K562 (cell line): ENCODE data around the gene GTF3C6. TPM values are rescaled to one million over a fixed set of nuclear protein-coding genes. Genes with fewer than 3 reads are reported as not detected.
A peak's percentile ranks its signal among the peaks of the same experiment; 100 is the strongest.

Experiments
- BACH1 ChIP-seq: fragments of 200-800 bp; sonication (Bioruptor generic); IDR thresholded peaks from 2 replicates; pipeline ENCODE4 v1.6.1; 2016; ENCODE audit warnings: missing genetic modification characterization, missing compliant biosample characterization
- CBFA2T3 ChIP-seq: fragments of 450-650 bp; IDR thresholded peaks from 2 replicates; pipeline ENCODE4 v1.6.1; 2017
- ILK ChIP-seq: fragments of 450-650 bp; IDR thresholded peaks from 2 replicates; pipeline ENCODE4 v1.6.1; 2016; ENCODE audit warnings: missing genetic modification characterization, low read depth, mild to moderate bottlenecking, missing compliant biosample characterization, moderate library complexity, borderline replicate concordance
- KLF13 ChIP-seq: fragments of 450-650 bp; IDR thresholded peaks from 2 replicates; pipeline ENCODE4 v1.6.1; 2016; ENCODE audit warnings: missing genetic modification characterization, low read depth, mild to moderate bottlenecking, missing compliant biosample characterization, moderate library complexity, borderline replicate concordance
- NCOA2 ChIP-seq, 2 experiments: fragments of 450-650 bp; IDR thresholded peaks; 2 replicates each; pipeline ENCODE4 v1.6.1; 2018; ENCODE audit warnings: mild to moderate bottlenecking in 2 of 2, moderate library complexity in 1 of 2; ENCODE audit not compliant: partially characterized antibody in 2 of 2
- NFIX ChIP-seq: fragments of 250-450 bp; sonication (Bioruptor Pico); IDR thresholded peaks from 2 replicates; pipeline ENCODE4 v1.4.0; 2020; ENCODE audit warnings: low read depth, mild to moderate bottlenecking, moderate library complexity
- PTBP1 ChIP-seq: fragments of 200-400 bp; formaldehyde crosslinking; IDR thresholded peaks from 2 replicates; pipeline ENCODE4 v1.6.1; 2017; ENCODE audit warnings: low read depth, low read length
- RBFOX2 ChIP-seq: fragments of 200-400 bp; formaldehyde crosslinking; IDR thresholded peaks from 2 replicates; pipeline ENCODE4 v1.6.1; 2017; ENCODE audit warnings: low read depth, mild to moderate bottlenecking, low read length, moderate library complexity
- SMAD4 ChIP-seq: fragments of 250-450 bp; sonication (Bioruptor Pico); conservative IDR thresholded peaks from 2 replicates; pipeline ENCODE4 v1.8.0; 2021; ENCODE audit warnings: inconsistent platforms, mild to moderate bottlenecking, moderate library complexity
- SMARCA4 ChIP-seq: fragments of 450-650 bp; IDR thresholded peaks from 2 replicates; pipeline ENCODE4 v1.6.1; 2016
- TAL1 ChIP-seq: fragments of 450-650 bp; IDR thresholded peaks from 2 replicates; pipeline ENCODE4 v1.6.1; 2016; ENCODE audit warnings: mild to moderate bottlenecking
- YY1 ChIP-seq, 3 experiments: IDR thresholded peaks; 2 replicates each; pipeline ENCODE4 v1.6.1; 2011; ENCODE audit warnings: low read length in 2 of 3, mild to moderate bottlenecking in 2 of 3, moderate library complexity in 2 of 3, borderline replicate concordance in 1 of 3, control low read depth in 1 of 3, low read depth in 1 of 3; ENCODE audit not compliant: insufficient read depth in 3 of 3, insufficient replicate concordance in 2 of 3, control insufficient read depth in 1 of 3, insufficient read length in 1 of 3; ENCODE audit errors: extremely low read depth in 1 of 3
- ZBTB7A ChIP-seq: IDR thresholded peaks from 2 replicates; pipeline ENCODE4 v1.6.1; 2011; ENCODE audit warnings: low read depth, mild to moderate bottlenecking, low read length, moderate library complexity, borderline replicate concordance; ENCODE audit not compliant: control insufficient read depth
- ZNF584 ChIP-seq: fragments of 200-800 bp; sonication (Bioruptor generic); IDR thresholded peaks from 2 replicates; pipeline ENCODE4 v1.6.1; 2016; ENCODE audit warnings: low read depth, mild to moderate bottlenecking, missing genetic modification characterization, missing compliant biosample characterization
- ZNF668 ChIP-seq: fragments of 250-450 bp; sonication (Bioruptor Pico); IDR thresholded peaks from 2 replicates; pipeline ENCODE4 v1.8.0; 2022; ENCODE audit warnings: mild to moderate bottlenecking, inconsistent platforms
- ZNF780A ChIP-seq: fragments of 250-450 bp; sonication (Bioruptor Pico); IDR thresholded peaks from 2 replicates; pipeline ENCODE4 v1.5.0; 2021; ENCODE audit warnings: mild to moderate bottlenecking
- ZNF785 ChIP-seq: fragments of 250-450 bp; sonication (Bioruptor Pico); IDR thresholded peaks from 2 replicates; pipeline ENCODE4 v1.4.0; 2020; ENCODE audit warnings: mild to moderate bottlenecking
- polyA plus RNA-seq, 8 experiments: library from polyadenylated mRNA; depleted of rRNA in 4 of 8; stranded (reverse) in 5 of 8; unstranded in 3 of 8; fragments of >200 nt; fragmentation: Nextera tagmentation in 2 of 8; fragmentation: Illumina TruSeq in 1 of 8; extraction: Ambion mirVana in 2 of 8; extraction: Trizol in 1 of 8; gene quantifications; 2 replicates each; pipeline versions ENCODE4 v1.2.1 to v1.2.3, GENCODE V29; 2011 to 2014; ENCODE audit warnings: inconsistent platforms in 1 of 8, missing spikeins in 1 of 8
- total RNA-seq, 7 experiments: library from RNA; depleted of rRNA in 6 of 7; stranded (reverse); fragments of >200 nt in 6 of 7; fragmentation: Illumina TruSeq in 2 of 7; extraction: Trizol in 2 of 7; gene quantifications; 2 replicates each; pipeline versions ENCODE4 v1.2.1 to v1.2.3, GENCODE V29; 2011 to 2021; ENCODE audit warnings: low replicate concordance in 1 of 7
- TF ChIP-seq, protein P1 (sequence below), 2 experiments: fragments of 450-650 bp in 1 of 2; sonication (generic) in 1 of 2; formaldehyde crosslinking in 1 of 2; IDR thresholded peaks in 1 of 2; conservative IDR thresholded peaks in 1 of 2; 2 replicates each; pipeline versions ENCODE4 v1.6.1 to v1.8.1; 2016 to 2023; ENCODE audit warnings: mild to moderate bottlenecking in 2 of 2, moderate library complexity in 2 of 2, inconsistent platforms in 1 of 2, missing genetic modification reagents in 1 of 2
- TF ChIP-seq, protein P2 (sequence below): fragments of 450-650 bp; formaldehyde crosslinking; IDR thresholded peaks from 2 replicates; pipeline ENCODE4 v1.4.0; 2020; ENCODE audit warnings: mild to moderate bottlenecking, moderate library complexity
- TF ChIP-seq, protein P3 (sequence below), 2 experiments: fragments of 250-450 bp in 1 of 2; fragments of 450-650 bp in 1 of 2; sonication (Bioruptor Pico) in 1 of 2; IDR thresholded peaks; 2 replicates each; pipeline versions ENCODE4 v1.6.1 to v1.8.0; 2016 to 2021; ENCODE audit warnings: mild to moderate bottlenecking in 2 of 2, moderate library complexity in 2 of 2, missing compliant biosample characterization in 1 of 2, missing genetic modification characterization in 1 of 2
- TF ChIP-seq, protein P4 (sequence below): fragments of 450-650 bp; formaldehyde crosslinking; IDR thresholded peaks from 2 replicates; pipeline ENCODE4 v1.4.0; 2022; ENCODE audit warnings: mild to moderate bottlenecking, moderate library complexity
- TF ChIP-seq, protein P5 (sequence below): sonication (generic); formaldehyde crosslinking; IDR thresholded peaks from 2 replicates; pipeline ENCODE4 v1.8.1; 2023; ENCODE audit warnings: mild to moderate bottlenecking, missing genetic modification reagents, moderate library complexity

Gene GTF3C6
- total and polyA plus RNA-seq, 9 of the 15 experiments (the other 6 are each of a cell fraction or from before 2014, with no cell fraction given) = 37.6 to 140 (median 111) TPM

DNA sequence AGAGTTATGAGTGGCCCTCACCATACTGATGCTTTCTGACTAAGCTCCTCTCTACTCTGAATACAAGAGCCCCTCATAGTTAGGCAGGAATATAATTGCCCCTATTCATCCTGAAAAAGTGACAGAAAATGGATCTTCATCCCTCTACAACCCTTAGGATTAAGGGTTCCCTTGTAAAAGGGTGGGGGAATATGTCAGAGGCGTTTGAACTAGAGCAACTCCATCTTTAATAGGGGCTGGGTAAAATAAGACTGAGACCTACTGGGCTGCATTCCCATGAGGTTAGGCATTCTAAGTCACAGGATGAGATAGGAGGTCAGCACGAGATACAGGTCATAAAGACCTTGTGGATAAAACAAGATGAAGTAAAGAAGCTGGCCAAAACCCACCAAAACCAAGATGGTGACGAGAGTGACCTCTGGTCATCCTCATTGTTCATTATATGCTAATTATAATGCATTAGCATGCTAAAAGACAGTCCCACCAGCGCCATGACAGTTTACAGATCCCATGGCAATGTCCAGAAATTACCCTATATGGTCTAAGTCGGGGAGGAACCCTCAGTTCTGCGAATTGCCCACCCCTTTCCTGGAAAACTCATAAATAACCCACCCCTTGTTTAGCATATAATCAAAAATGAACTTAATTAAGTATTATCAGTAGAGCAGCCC lies 4.7 kb upstream of the GTF3C6 start (continued):
- TF ChIP-seq, protein P1, sequence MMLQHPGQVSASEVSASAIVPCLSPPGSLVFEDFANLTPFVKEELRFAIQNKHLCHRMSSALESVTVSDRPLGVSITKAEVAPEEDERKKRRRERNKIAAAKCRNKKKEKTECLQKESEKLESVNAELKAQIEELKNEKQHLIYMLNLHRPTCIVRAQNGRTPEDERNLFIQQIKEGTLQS (IDR thresholded peaks at IDR 0.05) = no peak
- TF ChIP-seq, protein P1 (CRISPR knock-in tag; conservative IDR thresholded peaks at IDR 0.05) = no peak
- peak; percentile 82; the same call in 1 of the 2 replicates for TF ChIP-seq KLF13 (tag)
- TF ChIP-seq SMARCA4 = no peak
- TF ChIP-seq ZNF785 = peak; percentile 81; the same call in 1 of the 2 replicates
- TF ChIP-seq YY1 (IDR thresholded peaks at IDR 0.05; ENCODE audit: borderline replicate concordance in 1 of 3, control insufficient read depth in 1 of 3, extremely low read depth in 1 of 3, insufficient read depth in 3 of 3, insufficient read length in 1 of 3, insufficient replicate concordance in 2 of 3, low read depth in 1 of 3, low read length in 2 of 3) = peak in 1 of 3 experiments; percentile 50
- no peak for TF ChIP-seq RBFOX2
- TF ChIP-seq BACH1 = peak; percentile 95
- TF ChIP-seq, protein P2, sequence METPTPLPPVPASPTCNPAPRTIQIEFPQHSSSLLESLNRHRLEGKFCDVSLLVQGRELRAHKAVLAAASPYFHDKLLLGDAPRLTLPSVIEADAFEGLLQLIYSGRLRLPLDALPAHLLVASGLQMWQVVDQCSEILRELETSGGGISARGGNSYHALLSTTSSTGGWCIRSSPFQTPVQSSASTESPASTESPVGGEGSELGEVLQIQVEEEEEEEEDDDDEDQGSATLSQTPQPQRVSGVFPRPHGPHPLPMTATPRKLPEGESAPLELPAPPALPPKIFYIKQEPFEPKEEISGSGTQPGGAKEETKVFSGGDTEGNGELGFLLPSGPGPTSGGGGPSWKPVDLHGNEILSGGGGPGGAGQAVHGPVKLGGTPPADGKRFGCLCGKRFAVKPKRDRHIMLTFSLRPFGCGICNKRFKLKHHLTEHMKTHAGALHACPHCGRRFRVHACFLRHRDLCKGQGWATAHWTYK (CRISPR knock-in tag) = peak; percentile 98
- peak; percentile 98 for TF ChIP-seq ZNF584
- TF ChIP-seq CBFA2T3 = no peak
- no peak for TF ChIP-seq TAL1
- TF ChIP-seq ZBTB7A = no peak
- TF ChIP-seq, protein P3, sequence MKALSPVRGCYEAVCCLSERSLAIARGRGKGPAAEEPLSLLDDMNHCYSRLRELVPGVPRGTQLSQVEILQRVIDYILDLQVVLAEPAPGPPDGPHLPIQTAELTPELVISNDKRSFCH (CRISPR knock-in tag; IDR thresholded peaks at IDR 0.05) = peak; percentile 72; the same call in 1 of the 2 replicates
- TF ChIP-seq, protein P3 (tag; IDR thresholded peaks at IDR 0.05) = peak; percentile 99
- no peak for TF ChIP-seq NCOA2 (IDR thresholded peaks at IDR 0.05; ENCODE audit: partially characterized antibody in 2 of 2)
- TF ChIP-seq, protein P4, sequence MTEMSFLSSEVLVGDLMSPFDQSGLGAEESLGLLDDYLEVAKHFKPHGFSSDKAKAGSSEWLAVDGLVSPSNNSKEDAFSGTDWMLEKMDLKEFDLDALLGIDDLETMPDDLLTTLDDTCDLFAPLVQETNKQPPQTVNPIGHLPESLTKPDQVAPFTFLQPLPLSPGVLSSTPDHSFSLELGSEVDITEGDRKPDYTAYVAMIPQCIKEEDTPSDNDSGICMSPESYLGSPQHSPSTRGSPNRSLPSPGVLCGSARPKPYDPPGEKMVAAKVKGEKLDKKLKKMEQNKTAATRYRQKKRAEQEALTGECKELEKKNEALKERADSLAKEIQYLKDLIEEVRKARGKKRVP (CRISPR knock-in tag) = peak; percentile 79
- peak; percentile 92 for TF ChIP-seq ILK
- TF ChIP-seq NFIX (CRISPR knock-in tag) = peak; percentile 27; the same call in 1 of the 2 replicates
- TF ChIP-seq, protein P5, sequence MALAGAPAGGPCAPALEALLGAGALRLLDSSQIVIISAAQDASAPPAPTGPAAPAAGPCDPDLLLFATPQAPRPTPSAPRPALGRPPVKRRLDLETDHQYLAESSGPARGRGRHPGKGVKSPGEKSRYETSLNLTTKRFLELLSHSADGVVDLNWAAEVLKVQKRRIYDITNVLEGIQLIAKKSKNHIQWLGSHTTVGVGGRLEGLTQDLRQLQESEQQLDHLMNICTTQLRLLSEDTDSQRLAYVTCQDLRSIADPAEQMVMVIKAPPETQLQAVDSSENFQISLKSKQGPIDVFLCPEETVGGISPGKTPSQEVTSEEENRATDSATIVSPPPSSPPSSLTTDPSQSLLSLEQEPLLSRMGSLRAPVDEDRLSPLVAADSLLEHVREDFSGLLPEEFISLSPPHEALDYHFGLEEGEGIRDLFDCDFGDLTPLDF (CRISPR knock-in tag) = no peak
- no peak for TF ChIP-seq ZNF780A (CRISPR knock-in tag)
- no peak for TF ChIP-seq PTBP1
- TF ChIP-seq SMAD4 = peak; percentile 98
- TF ChIP-seq ZNF668 (CRISPR knock-in tag) = peak; percentile 93
